Spleen (tissue), 11 donors: ENCODE data around the gene IL1RAPL1. TPM values are rescaled to one million over a fixed set of nuclear protein-coding genes. Genes with fewer than 3 reads are reported as not detected.

Source experiments
- DNase-seq: peaks from one replicate; pipeline ENCODE4 v3.0.0-alpha.2; 2020
- H3K27ac ChIP-seq, 8 donors: fragments of 200-600 bp; sonication (generic) in 7 of 8; 1 replicate in 4 of 8; 2 replicates in 4 of 8; pipeline versions ENCODE4 v1.5.0 to v1.8.0; 2016 to 2021; ENCODE audit warnings: inconsistent platforms in 4 of 8, mild to moderate bottlenecking in 4 of 8, moderate library complexity in 1 of 8
- H3K27me3 ChIP-seq, 7 donors: fragments of 200-600 bp; sonication (generic) in 6 of 7; replicated peaks in 1 of 7; 1 replicate in 4 of 7; 2 replicates in 3 of 7; pipeline versions ENCODE4 v1.5.0 to v1.8.0; 2016 to 2021; ENCODE audit warnings: inconsistent platforms in 3 of 7, mild to moderate bottlenecking in 1 of 7
- H3K36me3 ChIP-seq, 6 donors: fragments of 200-600 bp; sonication (generic) in 5 of 6; 1 replicate in 4 of 6; 2 replicates in 2 of 6; pipeline versions ENCODE4 v1.5.0 to v1.8.0; 2016 to 2021; ENCODE audit warnings: inconsistent platforms in 2 of 6
- H3K4me1 ChIP-seq, 6 donors: fragments of 200-600 bp; sonication (generic) in 5 of 6; 1 replicate in 3 of 6; 2 replicates in 3 of 6; pipeline versions ENCODE4 v1.5.0 to v1.8.0; 2016 to 2021; ENCODE audit warnings: inconsistent platforms in 3 of 6
- H3K4me3 ChIP-seq, 8 donors: fragments of 200-600 bp; sonication (generic) in 7 of 8; 1 replicate in 4 of 8; 2 replicates in 4 of 8; pipeline versions ENCODE4 v1.5.0 to v1.8.0; 2016 to 2021; ENCODE audit warnings: inconsistent platforms in 4 of 8, mild to moderate bottlenecking in 4 of 8, moderate library complexity in 2 of 8
- H3K9me3 ChIP-seq, 8 donors: fragments of 200-600 bp; sonication (generic) in 7 of 8; 1 replicate in 4 of 8; 2 replicates in 4 of 8; pipeline versions ENCODE4 v1.5.0 to v1.8.0; 2016 to 2021; ENCODE audit warnings: inconsistent platforms in 4 of 8
- CTCF ChIP-seq, 11 experiments: fragments of 200-600 bp in 7 of 11; fragments of 450-650 bp in 4 of 11; sonication (generic) in 4 of 11; IDR thresholded peaks in 8 of 11; conservative IDR thresholded peaks in 3 of 11; 1 replicate in 7 of 11; 2 replicates in 4 of 11; pipeline versions ENCODE4 v1.4.0 to v1.8.0; 2016 to 2021; ENCODE audit warnings: antibody characterized with exemption in 11 of 11, inconsistent platforms in 4 of 11, mild to moderate bottlenecking in 1 of 11
- POLR2A ChIP-seq, 3 donors: fragments of 450-650 bp; IDR thresholded peaks; one replicate each; pipeline ENCODE4 v1.5.1; 2017; ENCODE audit warnings: antibody characterized with exemption in 3 of 3, mild to moderate bottlenecking in 1 of 3
- POLR2AphosphoS5 ChIP-seq, 3 donors: sonication (generic); formaldehyde crosslinking; IDR thresholded peaks; one replicate each; pipeline ENCODE4 v1.5.1; 2017; ENCODE audit warnings: antibody characterized with exemption in 3 of 3
- WGBS, 5 donors: extraction: QIAGEN DNeasy Blood & Tissue Kit in 3 of 5; methylation state at CpG; one replicate each; pipeline versions ENCODE4 v1.1.5 to v1.1.7; 2013 to 2018; 5-methylcytosine and 5-hydroxymethylcytosine counted together
- intact Hi-C: fragments of 100-400 bp; cut with DNase I; formaldehyde crosslinking; loops from one replicate; pipeline ENCODE4 v1.15.0; 2023; ENCODE audit warnings: low total_unique reads
- polyA plus RNA-seq, 3 donors: library from polyadenylated mRNA; stranded (reverse); fragments of 200-250 nt; gene quantifications; one replicate each; pipeline ENCODE4 v1.2.1, GENCODE V29; 2013
- total RNA-seq, 7 donors: library from RNA; depleted of rRNA in 3 of 7; stranded (reverse); fragments of >200 nt in 3 of 7; fragmentation: NEBNext Ultra II Directional in 4 of 7; extraction: Animal tissue kit (Norgen Biotek cat#: 25700) in 4 of 7; gene quantifications; one replicate each; pipeline versions ENCODE4 v1.1.0 to v1.2.1, GENCODE V29; 2016 to 2021
- donor health status: healthy with polysubstance abuse.
- donor health status: DM: no; HTN: no; CAD: no; lungs with moderate emphysema.
- donor health status: DM: no; HTN: no; CAD: no.
- donor health status: Bipolar disorder and iron deficiency.
- donor health status: healthy.
- donor health status: DM: no; HTN: no; CAD: no.
- donor health status: DM: yes; HTN: yes; CAD: no.

IL1RAPL1 gene
- total and polyA plus RNA-seq, 10 donors, result 0.03 to 0.19 TPM; not detected in 8

GRCh38 chrX:29553542-29553941 is 966.3 kb downstream of the IL1RAPL1 start:
- Histone ChIP-seq H3K36me3 (no peaks in the 10 kb centered on the region), H3K9me3 (peaks cover 0 to 7% (median 0%) of the 10 kb centered on the region in 8 donors), H3K27ac (no peak overlapping the region), H3K4me1 (no peaks in the 10 kb centered on the region), H3K4me3 (no peak overlapping the region), H3K27me3 (no peaks in the 10 kb centered on the region)
- WGBS, 5 donors, result 70 to 80% (median 78%) methylated on average over 1 of the region's 1 CpG
- TF ChIP-seq CTCF (IDR thresholded peaks at IDR 0.05 in 8 of 11, conservative IDR thresholded peaks at IDR 0.05 in 3 of 11) (no peak), POLR2A (IDR thresholded peaks at IDR 0.05) (no peak), POLR2AphosphoS5 (IDR thresholded peaks at IDR 0.05) (no peak)
- intact Hi-C loops, result no loop called here
- DNase-seq, result no peak

- H3K9me3 ChIP-seq, result peaks cover 7 to 28% (median 17%) of the 10 kb centered on the region in 8 donors
- no peaks in the 10 kb centered on the region for H3K27me3 ChIP-seq
- TF ChIP-seq POLR2AphosphoS5 (IDR thresholded peaks at IDR 0.05) (no peak), CTCF (IDR thresholded peaks at IDR 0.05 in 8 of 11, conservative IDR thresholded peaks at IDR 0.05 in 3 of 11) (no peak), POLR2A (IDR thresholded peaks at IDR 0.05) (no peak)
- intact Hi-C loops, result no loop called here
- no peaks in the 10 kb centered on the region for H3K36me3 ChIP-seq
- no peak overlapping the region for H3K4me3 ChIP-seq
- H3K27ac ChIP-seq, result no peak overlapping the region
- H3K4me1 ChIP-seq, result no peaks in the 10 kb centered on the region
- no peak for DNase-seq
- 43 to 75% (median 61%) methylated on average over 1 of the region's 1 CpG for WGBS, 5 donors
Observed at GRCh38 chrX:29555465-29556091, 968.3 kb downstream of the IL1RAPL1 start.

GRCh38 chrX:29560065-29560464 is 972.8 kb downstream of the IL1RAPL1 start:
- H3K4me3 ChIP-seq, result no peak overlapping the region
- no peak overlapping the region for H3K27ac ChIP-seq
- H3K4me1 ChIP-seq, result no peaks in the 10 kb centered on the region
- intact Hi-C loops, result no loop called here
- H3K36me3 ChIP-seq, result no peaks in the 10 kb centered on the region
- no peak for TF ChIP-seq POLR2A (IDR thresholded peaks at IDR 0.05)
- TF ChIP-seq CTCF (IDR thresholded peaks at IDR 0.05 in 8 of 11, conservative IDR thresholded peaks at IDR 0.05 in 3 of 11), result no peak
- no peak for TF ChIP-seq POLR2AphosphoS5 (IDR thresholded peaks at IDR 0.05)
- DNase-seq, result no peak
- H3K9me3 ChIP-seq, result peaks cover 8 to 39% (median 27%) of the 10 kb centered on the region in 8 donors
- no peaks in the 10 kb centered on the region for H3K27me3 ChIP-seq
- 82 to 100% (median 97%) methylated on average over 1 of the region's 1 CpG for WGBS, 5 donors

- Histone ChIP-seq H3K27ac (no peak overlapping the region), H3K4me1 (no peaks in the 10 kb centered on the region), H3K4me3 (no peak overlapping the region), H3K36me3 (no peaks in the 10 kb centered on the region), H3K9me3 (peaks cover 8 to 39% (median 27%) of the 10 kb centered on the region in 8 donors), H3K27me3 (no peaks in the 10 kb centered on the region)
- intact Hi-C loops, result no loop called here
- DNase-seq, result no peak
- no peak for TF ChIP-seq POLR2A (IDR thresholded peaks at IDR 0.05)
- no peak for TF ChIP-seq CTCF (IDR thresholded peaks at IDR 0.05 in 8 of 11, conservative IDR thresholded peaks at IDR 0.05 in 3 of 11)
- TF ChIP-seq POLR2AphosphoS5 (IDR thresholded peaks at IDR 0.05), result no peak
- 53 to 85% (median 71%) methylated on average over 3 of the region's 3 CpGs for WGBS, 5 donors
Observed at GRCh38 chrX:29561417-29561816, 974.2 kb downstream of the IL1RAPL1 start.
